Fibroblast of the aortic adventitia (primary cell): ENCODE data around the gene PPIG. TPM values are rescaled to one million over a fixed set of nuclear protein-coding genes. Genes with fewer than 3 reads are reported as not detected.
"Not testable (repeated sequence)": the region's sequence is repeated elsewhere in the genome, so short reads cannot be mapped to it uniquely, and the experiment has no call there.

Source experiments
- DNase-seq: peaks from one replicate; pipeline ENCODE4 v3.0.0-alpha.2; 2010; ENCODE audit warnings: low read depth
- H3K4me3 ChIP-seq: 2 replicates; pipeline ENCODE4 v1.5.1; 2011; ENCODE audit warnings: low read depth, mild to moderate bottlenecking, control low read depth, low read length, moderate library complexity
- total RNA-seq: library from RNA; depleted of rRNA; stranded (reverse); fragments of >200 nt; gene quantifications from 2 replicates; pipeline ENCODE4 v1.2.3, GENCODE V29; 2012; ENCODE audit warnings: low replicate concordance
- TF ChIP-seq, protein P1 (sequence below): IDR thresholded peaks from 2 replicates; pipeline ENCODE4 v1.5.1; 2011; ENCODE audit warnings: mild to moderate bottlenecking, low read length, control low read depth, inconsistent platforms; ENCODE audit not compliant: insufficient read depth

Gene PPIG
- total RNA-seq, 1 donor = 43.7 TPM

DNA sequence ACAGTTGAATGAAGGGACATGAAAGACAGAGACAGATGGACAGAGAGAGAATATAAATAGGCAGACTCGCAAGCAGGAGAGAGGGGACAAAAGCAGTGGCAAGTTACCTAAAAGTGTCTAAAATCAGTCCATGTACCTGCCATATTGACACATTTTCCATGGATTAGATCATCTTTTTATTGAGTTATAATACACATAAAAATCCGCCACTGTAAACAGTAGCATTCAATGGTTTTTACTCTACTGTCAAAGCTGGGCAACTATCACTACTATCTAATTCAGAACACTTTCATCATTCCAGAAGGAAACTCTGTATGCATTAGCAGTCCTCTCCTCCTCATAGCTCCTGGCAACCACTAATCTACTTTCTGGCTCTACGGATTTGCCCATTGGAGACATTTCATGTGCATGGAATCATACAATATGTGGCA, 100.0 kb downstream of the PPIG start:
- no peak for DNase-seq
- TF ChIP-seq, protein P1, sequence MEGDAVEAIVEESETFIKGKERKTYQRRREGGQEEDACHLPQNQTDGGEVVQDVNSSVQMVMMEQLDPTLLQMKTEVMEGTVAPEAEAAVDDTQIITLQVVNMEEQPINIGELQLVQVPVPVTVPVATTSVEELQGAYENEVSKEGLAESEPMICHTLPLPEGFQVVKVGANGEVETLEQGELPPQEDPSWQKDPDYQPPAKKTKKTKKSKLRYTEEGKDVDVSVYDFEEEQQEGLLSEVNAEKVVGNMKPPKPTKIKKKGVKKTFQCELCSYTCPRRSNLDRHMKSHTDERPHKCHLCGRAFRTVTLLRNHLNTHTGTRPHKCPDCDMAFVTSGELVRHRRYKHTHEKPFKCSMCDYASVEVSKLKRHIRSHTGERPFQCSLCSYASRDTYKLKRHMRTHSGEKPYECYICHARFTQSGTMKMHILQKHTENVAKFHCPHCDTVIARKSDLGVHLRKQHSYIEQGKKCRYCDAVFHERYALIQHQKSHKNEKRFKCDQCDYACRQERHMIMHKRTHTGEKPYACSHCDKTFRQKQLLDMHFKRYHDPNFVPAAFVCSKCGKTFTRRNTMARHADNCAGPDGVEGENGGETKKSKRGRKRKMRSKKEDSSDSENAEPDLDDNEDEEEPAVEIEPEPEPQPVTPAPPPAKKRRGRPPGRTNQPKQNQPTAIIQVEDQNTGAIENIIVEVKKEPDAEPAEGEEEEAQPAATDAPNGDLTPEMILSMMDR = no peak
- H3K4me3 ChIP-seq = no peak overlapping the region

DNA sequence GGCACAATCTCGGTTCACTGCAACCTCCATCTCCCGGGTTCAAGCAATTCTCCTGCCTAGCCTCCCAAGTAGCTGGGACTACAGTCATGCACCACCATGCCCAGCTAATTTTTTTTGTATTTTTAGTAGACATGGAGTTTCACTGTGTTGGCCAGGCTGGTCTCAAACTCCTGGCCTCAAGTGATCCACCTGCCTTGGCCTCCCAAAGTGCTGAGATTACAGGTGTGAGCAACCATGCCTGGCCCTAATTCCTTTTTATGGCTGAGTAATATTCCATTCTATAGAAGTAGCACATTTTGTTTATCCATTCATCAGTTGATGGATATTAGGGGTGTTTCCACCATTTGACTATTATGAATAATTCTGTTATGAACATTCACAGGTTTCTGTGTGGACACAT, 100.6 kb downstream of the PPIG start:
- not testable (repeated sequence) for H3K4me3 ChIP-seq, DNase-seq

DNA sequence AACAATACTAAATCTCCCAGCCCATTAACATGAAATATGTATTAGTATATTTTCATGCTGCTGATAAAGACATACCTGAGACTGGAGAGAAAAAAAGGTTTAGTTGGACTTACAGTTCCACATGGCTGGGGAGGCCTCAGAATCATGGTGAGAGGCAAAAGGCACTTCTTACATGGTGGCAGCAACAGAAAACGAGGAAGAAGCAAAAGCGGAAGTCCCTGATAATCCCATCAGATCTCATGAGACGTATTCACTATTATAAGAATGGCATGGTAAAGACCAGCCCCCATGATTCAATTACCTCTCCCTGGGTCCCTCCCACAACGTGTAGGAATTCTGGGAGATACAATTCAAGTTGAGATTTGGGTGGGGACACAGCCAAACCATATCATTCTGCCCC, 102.7 kb downstream of the PPIG start:
- DNase-seq, H3K4me3 ChIP-seq: not testable (repeated sequence)

DNA sequence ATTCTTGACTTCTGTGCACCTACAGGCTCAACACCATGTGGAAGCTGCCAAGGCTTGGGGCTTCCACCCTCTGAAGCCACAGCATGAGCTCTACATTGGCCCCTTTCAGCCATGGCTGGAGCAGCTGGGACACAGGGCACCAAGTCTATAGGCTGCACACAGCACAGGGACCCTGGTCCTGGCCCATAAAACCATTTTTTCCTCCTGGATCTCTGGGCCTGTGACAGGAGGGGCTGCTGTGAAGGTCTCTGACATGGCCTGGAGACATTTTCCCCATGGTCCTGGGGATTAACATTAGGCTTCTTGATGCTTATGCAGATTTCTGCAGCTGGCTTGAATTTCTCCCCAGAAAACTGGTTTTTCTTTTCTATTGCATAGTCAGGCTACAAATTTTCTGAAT, 103.8 kb downstream of the PPIG start:
- DNase-seq, H3K4me3 ChIP-seq: not testable (repeated sequence)

DNA sequence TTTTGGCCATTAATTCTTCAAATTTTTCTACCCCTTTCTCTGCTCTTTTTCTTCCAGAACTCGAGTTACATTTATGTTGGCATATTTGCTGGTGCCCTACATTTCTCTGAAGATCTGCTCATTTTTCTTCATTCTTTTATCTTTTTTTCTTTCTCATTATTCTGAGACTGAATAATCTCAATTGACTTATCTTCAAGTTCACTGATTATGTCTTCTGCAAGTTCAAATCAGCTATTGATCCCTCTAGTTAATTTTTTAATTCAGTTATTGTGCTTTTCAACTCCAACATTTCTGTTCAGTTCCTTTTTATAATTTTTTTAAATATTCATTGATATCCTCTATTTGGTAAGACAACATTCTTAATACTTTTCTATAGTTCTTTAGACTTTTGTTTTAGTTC, 106.8 kb downstream of the PPIG start:
- TF ChIP-seq, protein P1 = no peak

More for the DNA sequence above, 106.8 kb downstream of the PPIG start:
- no peak for DNase-seq
- H3K4me3 ChIP-seq = no peak overlapping the region

Other genes starting within 250 kb of the PPIG start
- gene LRP2, start 221.8 kb upstream of the PPIG start, total RNA-seq = 0.41 TPM in 1 of 2 replicates, not detected in the other
- 4.0 and 7.3 TPM in 2 replicates for gene BBS5, start 104.9 kb upstream of the PPIG start, total RNA-seq
- 1.4 and 2.1 TPM in 2 replicates for gene KLHL41, start 74.6 kb upstream of the PPIG start, total RNA-seq
- 17.6 and 24.0 TPM in 2 replicates for gene FASTKD1, start 10.5 kb upstream of the PPIG start, total RNA-seq
- 0.09 TPM in 1 of 2 replicates, not detected in the other for gene CFAP210, start 110.1 kb downstream of the PPIG start, total RNA-seq
- 5.2 and 12.0 TPM in 2 replicates for gene PHOSPHO2, start 110.1 kb downstream of the PPIG start, total RNA-seq
- 0.57 and 2.4 TPM in 2 replicates for gene KLHL23, start 149.5 kb downstream of the PPIG start, total RNA-seq
- gene SSB, start 214.5 kb downstream of the PPIG start, total RNA-seq = 98.8 and 141 TPM in 2 replicates
- gene METTL5, start 240.6 kb downstream of the PPIG start, total RNA-seq = 44.3 and 76.6 TPM in 2 replicates
- 29.2 and 45.5 TPM in 2 replicates for gene UBR3, start 243.1 kb downstream of the PPIG start, total RNA-seq